Mucosa of rectum (tissue), 2 donors: Measurements from ENCODE around the gene PCCA.

Source experiments
- H3K27ac ChIP-seq, 2 donors: one replicate each; pipeline ENCODE4 v1.7.0; 2013; ENCODE audit warnings: inconsistent platforms in 2 of 2, low read depth in 2 of 2, low read length in 2 of 2
- H3K27me3 ChIP-seq, 2 donors: one replicate each; pipeline ENCODE4 v1.7.0; 2013; ENCODE audit warnings: low read length in 2 of 2; ENCODE audit not compliant: control insufficient read depth in 2 of 2, insufficient read depth in 2 of 2
- H3K36me3 ChIP-seq, 2 donors: one replicate each; pipeline ENCODE4 v1.7.0; 2013; ENCODE audit warnings: low read length in 2 of 2; ENCODE audit not compliant: control insufficient read depth in 2 of 2, insufficient read depth in 2 of 2
- H3K4me1 ChIP-seq, 2 donors: one replicate each; pipeline ENCODE4 v1.7.0; 2013; ENCODE audit warnings: low read length in 2 of 2, mild to moderate bottlenecking in 1 of 2; ENCODE audit not compliant: control insufficient read depth in 2 of 2, insufficient read depth in 2 of 2
- H3K4me3 ChIP-seq, 2 donors: one replicate each; pipeline ENCODE4 v1.7.0; 2013; ENCODE audit warnings: low read length in 2 of 2
- H3K9ac ChIP-seq, 2 donors: one replicate each; pipeline ENCODE4 v1.7.0; 2013; ENCODE audit warnings: low read length in 2 of 2, low read depth in 1 of 2, mild to moderate bottlenecking in 1 of 2
- H3K9me3 ChIP-seq, 2 donors: one replicate each; pipeline ENCODE4 v1.7.0; 2013; ENCODE audit warnings: low read length in 2 of 2; ENCODE audit not compliant: control insufficient read depth in 2 of 2
- donor health status: healthy.
- donor health status: Normal muscosa, but diverticular disease.

PCCA gene

DNA sequence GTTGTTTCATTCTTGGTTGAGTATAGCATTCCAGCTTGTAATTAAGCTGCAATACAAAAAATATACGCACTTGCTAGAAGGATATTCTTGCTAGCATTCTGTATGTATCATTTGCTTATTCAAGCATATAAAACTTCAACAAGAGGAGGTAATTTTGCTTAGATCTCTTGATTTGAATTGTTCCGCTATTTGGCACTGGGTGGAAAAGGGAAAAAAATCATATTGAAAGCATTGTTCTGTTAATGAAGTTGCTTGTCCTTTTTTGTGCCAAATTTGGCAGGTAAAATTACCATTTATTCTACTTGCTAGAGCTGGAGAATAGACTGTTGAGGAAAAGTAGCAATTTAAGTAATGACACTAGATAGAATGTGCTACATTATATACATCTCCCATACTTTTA, 309.5 kb downstream of the PCCA start:
- Histone ChIP-seq H3K4me3 (no peak overlapping the region), H3K9ac (no peak overlapping the region), H3K9me3 (no peaks in the 10 kb centered on the region), H3K36me3 (peaks cover 0 to 2% of the 10 kb centered on the region in 2 donors), H3K27ac (no peak overlapping the region), H3K27me3 (no peaks in the 10 kb centered on the region), H3K4me1 (no peaks in the 10 kb centered on the region)

DNA sequence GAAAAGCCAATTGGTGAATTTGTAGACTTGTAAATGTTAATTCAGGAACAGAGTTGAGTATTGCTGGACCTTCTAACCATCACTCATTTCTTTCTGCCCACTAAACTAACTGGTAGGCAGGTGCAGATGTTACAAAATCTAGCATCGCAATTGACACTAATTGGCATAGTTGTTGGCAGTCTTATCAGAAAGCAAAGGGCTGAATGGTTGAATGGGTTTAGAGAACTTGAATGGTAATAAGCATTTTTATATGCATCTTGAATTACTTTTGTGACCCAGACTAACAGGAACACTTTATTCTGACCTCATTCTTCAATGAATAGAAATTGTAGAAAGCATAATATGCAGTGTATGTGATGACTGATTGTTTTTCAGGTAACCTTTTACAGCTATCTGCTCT, 310.6 kb downstream of the PCCA start:
- H3K9ac ChIP-seq = no peak overlapping the region
- H3K36me3 ChIP-seq = peaks cover 0 to 7% of the 10 kb centered on the region in 2 donors
- no peaks in the 10 kb centered on the region for H3K4me1 ChIP-seq
- H3K27ac ChIP-seq = no peak overlapping the region
- no peaks in the 10 kb centered on the region for H3K27me3 ChIP-seq
- H3K9me3 ChIP-seq = peaks cover 0 to under 1% of the 10 kb centered on the region in 2 donors
- no peak overlapping the region for H3K4me3 ChIP-seq

GRCh38 chr13:100403675-100404074, 314.8 kb downstream of the PCCA start:
- Histone ChIP-seq H3K4me3 (no peak overlapping the region), H3K27ac (no peak overlapping the region), H3K9ac (no peak overlapping the region), H3K36me3 (peaks cover 8 to 14% of the 10 kb centered on the region in 2 donors), H3K9me3 (peaks cover 8 to 22% of the 10 kb centered on the region in 2 donors), H3K27me3 (no peaks in the 10 kb centered on the region), H3K4me1 (no peaks in the 10 kb centered on the region)

- peaks cover 23 to 43% of the 10 kb centered on the region in 2 donors for H3K9me3 ChIP-seq
- no peak overlapping the region for H3K4me3 ChIP-seq
- no peak overlapping the region for H3K9ac ChIP-seq
- no peaks in the 10 kb centered on the region for H3K4me1 ChIP-seq
- H3K27ac ChIP-seq = no peak overlapping the region
- no peaks in the 10 kb centered on the region for H3K27me3 ChIP-seq
- H3K36me3 ChIP-seq = peaks cover 9 to 21% of the 10 kb centered on the region in 2 donors
These were observed 320.2 kb downstream of the PCCA start for GRCh38 chr13:100409132-100409531.

DNA sequence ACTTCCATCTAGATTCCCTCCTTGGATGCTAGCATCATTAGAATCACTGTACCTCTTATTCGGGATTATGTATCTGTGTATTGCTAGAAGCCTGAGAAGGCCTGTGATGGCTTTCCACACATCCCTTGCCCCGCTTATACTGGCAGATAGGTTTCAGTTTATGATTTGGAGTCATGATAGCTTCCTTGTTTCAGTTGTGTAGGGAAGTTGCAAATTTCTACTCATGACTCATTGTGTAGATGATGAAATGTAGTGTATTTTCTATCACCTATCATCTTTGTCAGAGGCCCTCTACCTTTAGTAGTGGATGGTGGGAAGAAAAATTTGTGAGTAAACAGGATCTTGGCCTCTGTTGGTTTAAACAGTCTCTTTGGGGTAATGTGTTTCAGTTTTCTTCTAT, 334.5 kb downstream of the PCCA start:
- Histone ChIP-seq H3K27ac (no peak overlapping the region), H3K9ac (no peak overlapping the region), H3K4me3 (no peak overlapping the region), H3K9me3 (no peaks in the 10 kb centered on the region), H3K27me3 (no peaks in the 10 kb centered on the region), H3K36me3 (peaks cover 1 to 2% of the 10 kb centered on the region in 2 donors), H3K4me1 (no peaks in the 10 kb centered on the region)

DNA sequence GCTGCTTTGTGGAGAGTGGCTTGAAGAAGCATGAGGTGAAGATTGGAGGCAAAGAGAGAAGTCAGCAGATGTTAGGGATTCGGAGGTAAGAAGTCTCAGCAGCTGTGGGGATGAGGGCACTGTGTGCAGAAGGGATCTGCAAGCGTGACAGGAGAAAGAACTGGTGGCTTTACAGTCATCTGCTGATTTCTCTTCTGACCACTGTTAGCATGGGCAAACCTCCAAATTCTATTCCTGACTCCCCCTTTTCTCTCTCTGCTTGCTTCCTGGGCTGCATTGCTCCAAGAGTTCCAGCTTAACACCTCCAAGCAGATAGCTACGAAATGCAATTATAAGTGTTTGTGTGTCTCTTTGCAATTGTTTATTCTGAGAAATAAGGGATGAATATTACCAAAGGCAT, 340.1 kb downstream of the PCCA start:
- H3K4me1 ChIP-seq = peaks cover 3 to 12% of the 10 kb centered on the region in 2 donors
- H3K9ac ChIP-seq = no peak overlapping the region
- no peaks in the 10 kb centered on the region for H3K27me3 ChIP-seq
- no peak overlapping the region for H3K4me3 ChIP-seq
- no peak overlapping the region for H3K27ac ChIP-seq
- peaks cover 0 to 9% of the 10 kb centered on the region in 2 donors for H3K36me3 ChIP-seq
- no peaks in the 10 kb centered on the region for H3K9me3 ChIP-seq

GRCh38 chr13:100432611-100433010, 343.7 kb downstream of the PCCA start:
- Histone ChIP-seq H3K9ac (no peak overlapping the region), H3K4me1 (peaks cover 3 to 18% of the 10 kb centered on the region in 2 donors), H3K27ac (no peak overlapping the region), H3K9me3 (no peaks in the 10 kb centered on the region), H3K4me3 (no peak overlapping the region), H3K36me3 (peaks cover 0 to 9% of the 10 kb centered on the region in 2 donors), H3K27me3 (no peaks in the 10 kb centered on the region)

- Histone ChIP-seq H3K27me3 (no peaks in the 10 kb centered on the region), H3K4me3 (no peak overlapping the region), H3K36me3 (peaks cover 1 to 6% of the 10 kb centered on the region in 2 donors), H3K9ac (no peak overlapping the region), H3K9me3 (no peaks in the 10 kb centered on the region), H3K4me1 (peaks cover 3 to 18% of the 10 kb centered on the region in 2 donors), H3K27ac (peak overlapping the region in 1 of 2 donors; percentile 49)
These were observed 344.6 kb downstream of the PCCA start for GRCh38 chr13:100433475-100433874.

- no peaks in the 10 kb centered on the region for H3K9me3 ChIP-seq
- H3K4me1 ChIP-seq = peaks cover 3 to 18% of the 10 kb centered on the region in 2 donors
- H3K27me3 ChIP-seq = no peaks in the 10 kb centered on the region
- H3K36me3 ChIP-seq = peaks cover 0 to 3% of the 10 kb centered on the region in 2 donors
- peak overlapping the region; percentile 49 to 63 for H3K27ac ChIP-seq
- no peak overlapping the region for H3K9ac ChIP-seq
- no peak overlapping the region for H3K4me3 ChIP-seq
These were observed 345.3 kb downstream of the PCCA start for GRCh38 chr13:100434010-100434763.

- H3K9me3 ChIP-seq = no peaks in the 10 kb centered on the region
- H3K9ac ChIP-seq = no peak overlapping the region
- no peak overlapping the region for H3K4me3 ChIP-seq
- no peak overlapping the region for H3K27ac ChIP-seq
- no peaks in the 10 kb centered on the region for H3K27me3 ChIP-seq
- H3K36me3 ChIP-seq = peaks cover 0 to 3% of the 10 kb centered on the region in 2 donors
- H3K4me1 ChIP-seq = peaks cover 3 to 16% of the 10 kb centered on the region in 2 donors
These were observed 347.2 kb downstream of the PCCA start for GRCh38 chr13:100436099-100436498.
